H4 (cell line): ENCODE data around the gene ABLIM1. TPM values are rescaled to one million over a fixed set of nuclear protein-coding genes. Genes with fewer than 3 reads are reported as not detected.

Experiments
- DNase-seq: peaks from one replicate; pipeline ENCODE4 v3.0.0-alpha.2; 2015; ENCODE audit warnings: low spot score
- total RNA-seq: library from RNA; depleted of rRNA; stranded (reverse); fragments of >200 nt; shearing (Covaris generic); gene quantifications from 2 replicates; pipeline ENCODE4 v1.2.3, GENCODE V29; 2014

Gene ABLIM1
- total RNA-seq, 1 experiment from 2014 or later: 1.2 TPM

DNA sequence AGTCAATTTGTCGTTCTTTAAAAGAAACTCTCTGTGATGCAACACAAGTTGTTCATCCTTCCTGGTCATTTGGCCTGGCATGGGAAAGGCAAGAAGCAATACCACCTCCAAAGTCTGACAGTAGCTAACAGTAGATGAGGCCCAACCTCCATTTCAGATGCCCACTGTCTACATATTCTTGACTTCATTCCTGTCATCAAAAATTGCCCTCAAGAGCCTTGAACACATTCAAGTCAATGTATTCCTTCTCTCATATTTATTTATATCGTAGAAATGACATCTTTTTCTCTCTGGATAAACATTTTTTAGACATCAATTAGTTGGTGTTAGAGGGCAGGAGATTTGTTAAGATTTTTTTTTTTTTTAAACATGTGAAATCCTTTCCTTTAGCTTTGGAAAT lies 33.7 kb downstream of the ABLIM1 start:
- DNase-seq: no peak

DNA sequence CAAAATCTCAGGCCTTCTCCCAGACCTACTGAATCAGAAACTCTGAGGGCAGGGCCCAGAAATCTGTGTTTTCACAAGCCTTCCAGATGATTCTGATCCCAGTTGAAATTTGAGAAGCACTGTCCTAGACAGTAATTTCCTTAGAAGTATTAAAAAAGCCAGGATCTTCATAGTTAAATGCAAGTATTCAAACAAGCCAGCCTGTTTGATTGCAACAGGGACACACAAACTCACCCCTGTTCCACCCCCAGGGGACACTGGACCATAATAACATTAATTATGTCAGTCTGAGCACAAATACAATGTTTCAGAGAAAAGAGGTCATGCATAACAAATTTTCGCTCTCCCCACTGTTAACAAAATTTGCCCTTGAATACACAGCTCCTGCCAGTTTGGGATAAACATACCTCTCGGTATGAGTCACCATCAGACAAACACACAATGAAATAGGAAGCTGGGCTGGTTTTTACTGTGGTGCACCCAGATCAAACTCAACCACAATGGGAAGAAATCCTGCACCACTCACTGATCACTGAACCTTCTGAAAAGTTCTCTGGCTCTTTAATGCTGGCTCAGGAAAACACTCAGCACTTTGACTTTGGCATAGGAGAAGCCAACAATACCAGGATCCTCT lies 34.3 kb downstream of the ABLIM1 start:
- peak; percentile 95 for DNase-seq

DNA sequence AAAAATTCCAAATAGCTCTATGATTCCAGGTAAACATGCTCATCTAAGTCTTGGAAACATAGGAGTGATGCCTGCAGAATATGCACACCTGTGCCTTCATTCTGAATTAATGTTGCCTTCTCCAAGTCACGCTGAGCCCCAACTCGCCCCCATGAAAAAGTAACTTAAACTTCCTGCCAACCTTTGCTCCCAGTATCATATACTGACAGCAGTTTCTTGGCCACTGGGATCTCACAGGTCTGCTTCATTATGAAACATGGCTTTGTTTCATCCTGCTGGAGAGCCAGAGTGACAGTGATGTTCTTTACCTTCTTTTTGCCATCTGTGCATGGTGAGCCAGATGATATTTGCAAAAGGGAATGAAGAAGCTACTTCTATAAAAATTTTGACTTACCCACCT lies 34.9 kb downstream of the ABLIM1 start:
- no peak for DNase-seq

DNA sequence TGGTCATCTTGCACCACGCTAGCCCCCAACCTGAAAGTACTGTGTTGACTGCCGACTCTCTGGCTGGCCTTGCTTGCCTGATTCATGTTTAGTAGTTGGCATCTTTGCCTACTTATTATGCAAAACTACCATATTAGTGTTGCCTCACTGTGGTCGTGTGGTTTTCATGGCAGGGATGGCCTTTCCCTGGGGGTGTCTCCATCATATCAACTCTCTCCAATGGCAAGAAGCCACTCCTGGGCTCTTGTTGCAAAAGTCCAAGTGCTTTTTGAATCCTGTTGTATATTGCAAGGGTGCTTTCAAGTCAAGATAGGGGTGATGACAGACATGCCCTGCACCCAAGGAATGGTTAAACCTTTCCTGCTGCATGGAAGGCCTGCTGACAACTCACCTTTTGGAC lies 39.4 kb downstream of the ABLIM1 start:
- DNase-seq: peak; percentile 43

DNA sequence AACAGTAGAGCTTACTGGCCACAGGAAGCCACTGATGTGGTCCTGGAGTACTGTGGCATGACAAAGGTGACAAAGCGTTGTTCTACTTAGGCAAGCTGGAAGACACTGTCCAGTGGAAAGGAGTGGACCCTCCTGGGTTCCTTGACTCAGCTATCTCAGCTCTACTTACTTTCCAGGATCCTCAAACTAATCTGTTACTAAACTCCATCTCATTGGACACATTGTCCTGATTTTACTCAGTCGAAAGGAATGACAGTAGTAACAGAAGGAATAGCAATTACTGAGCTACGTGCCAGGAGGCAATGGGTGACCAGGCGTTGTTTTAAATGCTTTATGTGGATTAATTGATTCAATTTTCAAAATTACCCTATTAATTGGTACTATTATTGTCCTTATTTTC lies 41.6 kb downstream of the ABLIM1 start:
- DNase-seq: no peak

DNA sequence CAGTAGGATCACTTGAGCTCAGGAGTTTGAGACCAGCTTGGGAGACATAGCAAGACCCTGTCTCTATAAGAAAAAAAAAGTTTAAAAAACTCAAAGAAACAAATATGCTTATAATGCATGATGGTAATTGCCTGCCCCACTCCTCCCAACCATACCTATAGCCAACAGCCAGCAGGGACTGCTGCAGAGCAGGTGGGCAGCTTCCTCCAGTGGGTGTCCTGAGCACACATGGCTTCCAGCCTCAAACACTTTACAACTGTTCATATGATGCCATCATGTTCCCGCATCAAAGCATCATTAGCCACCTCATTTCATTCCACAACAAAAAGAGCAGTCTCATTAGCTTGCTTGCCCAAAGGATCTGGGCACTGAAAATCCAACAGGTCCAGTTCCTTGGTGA lies 42.0 kb downstream of the ABLIM1 start:
- no peak for DNase-seq

DNA sequence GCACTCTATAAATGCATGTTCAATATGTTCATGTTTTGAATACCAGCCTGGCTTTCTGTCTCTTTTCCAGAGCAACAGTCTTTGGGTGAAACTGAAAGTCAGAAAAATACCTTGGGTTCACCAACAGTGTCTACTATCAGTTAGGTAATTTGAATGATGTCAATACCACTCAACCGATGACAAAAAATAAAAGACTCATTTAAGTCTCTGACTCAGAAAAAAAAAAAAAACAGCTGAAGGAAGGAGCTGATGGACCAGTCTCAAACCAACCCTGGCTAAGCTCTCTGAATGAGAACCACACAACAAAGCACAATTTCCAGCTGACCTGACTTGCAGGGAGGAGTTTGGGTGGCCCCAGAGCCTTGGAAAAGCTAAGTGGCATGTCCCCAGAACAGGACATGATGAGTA lies 42.5 kb downstream of the ABLIM1 start:
- no peak for DNase-seq

DNA sequence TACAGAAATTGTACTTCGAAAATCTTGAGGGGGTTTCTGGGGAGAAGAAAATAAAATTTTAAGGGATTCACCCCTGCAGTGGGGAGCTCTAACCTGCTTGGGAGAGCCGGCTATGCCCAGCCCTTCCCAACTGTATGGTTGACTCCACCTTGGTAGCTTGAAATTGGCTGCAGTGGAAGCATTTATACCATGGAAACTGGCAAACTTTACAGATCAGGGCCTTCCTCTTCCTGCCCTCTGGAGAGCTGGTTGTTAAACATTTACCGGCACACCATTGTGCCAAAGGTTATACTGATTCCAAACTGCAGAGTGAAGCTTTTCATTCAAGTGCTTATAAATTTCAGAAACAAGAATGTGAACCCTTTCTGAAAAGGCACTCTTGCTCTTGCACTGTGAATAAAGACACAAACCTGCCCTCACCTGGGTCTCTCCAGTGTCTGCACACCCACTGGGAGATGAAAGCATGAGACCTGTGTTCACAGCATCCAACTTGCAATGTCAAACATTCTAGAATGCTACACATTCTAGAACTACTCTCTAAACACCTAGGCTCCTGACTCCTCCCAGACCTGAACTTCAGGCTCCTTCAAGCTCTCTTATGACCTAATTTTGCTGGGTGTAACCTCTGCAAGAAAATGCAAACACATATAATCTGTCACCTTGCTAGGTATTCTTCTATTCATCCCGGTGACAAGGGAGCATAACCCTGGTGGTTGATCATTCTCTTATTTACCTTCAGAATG lies 44.7 kb downstream of the ABLIM1 start:
- no peak for DNase-seq

DNA sequence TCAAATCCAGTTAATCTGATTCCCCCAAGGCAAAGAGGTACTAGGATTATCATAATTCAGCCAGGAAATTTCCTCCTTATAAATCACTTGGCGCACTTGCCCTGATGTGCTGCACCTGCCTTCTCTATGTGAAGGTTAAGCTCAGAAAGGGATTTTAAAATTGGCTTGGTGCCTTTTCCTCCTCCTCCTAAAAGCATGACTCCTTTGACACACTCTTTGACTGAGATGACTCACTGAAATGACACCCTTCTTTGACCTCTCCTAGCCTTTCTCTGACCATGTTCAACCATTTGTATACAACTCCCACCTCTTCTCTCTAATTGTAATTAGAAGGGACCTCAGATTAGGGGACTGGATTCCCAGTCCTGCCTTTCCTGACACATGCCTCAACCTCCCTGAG lies 46.5 kb downstream of the ABLIM1 start:
- no peak for DNase-seq

DNA sequence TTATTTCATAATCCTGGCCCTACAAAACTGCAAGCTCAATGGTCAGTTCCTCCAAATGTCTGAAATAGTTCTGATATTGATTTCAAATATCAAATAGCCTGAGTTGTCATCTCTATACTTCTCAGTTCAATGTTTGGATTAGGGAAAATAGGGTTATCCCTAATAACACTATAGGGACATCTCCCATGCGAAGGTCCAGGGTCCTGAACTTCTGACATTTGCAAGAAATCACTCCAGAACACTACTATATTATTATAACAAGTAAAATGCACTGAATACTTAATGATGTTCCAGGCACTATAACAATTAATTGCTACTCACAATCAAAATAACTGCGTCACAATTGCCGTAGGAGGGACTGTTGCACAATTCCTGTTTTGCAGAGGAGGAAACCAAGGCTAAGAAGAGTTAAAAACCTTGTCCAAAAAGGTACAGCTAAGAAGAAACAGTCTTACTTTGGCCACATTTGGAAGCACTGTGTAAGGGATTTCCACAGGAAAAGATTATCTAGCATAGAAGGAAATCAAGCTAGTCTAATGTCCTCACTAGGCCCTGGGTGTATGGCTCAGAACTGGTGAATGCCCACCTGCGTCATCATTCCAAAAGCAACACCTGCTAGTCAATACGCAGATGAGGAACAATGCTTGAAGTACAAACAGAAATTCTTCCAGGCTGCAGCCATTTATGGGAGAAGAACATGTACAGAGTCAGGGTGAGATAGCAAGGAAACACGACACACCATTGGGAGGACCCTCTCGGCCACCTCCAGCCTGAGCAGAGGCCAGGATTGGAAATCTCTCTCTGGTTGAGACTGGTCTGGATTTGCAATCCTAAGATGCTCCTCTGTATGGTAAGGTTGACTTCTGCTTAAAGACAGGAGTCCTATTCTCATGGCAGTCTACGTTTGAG lies 48.3 kb downstream of the ABLIM1 start:
- no peak for DNase-seq

DNA sequence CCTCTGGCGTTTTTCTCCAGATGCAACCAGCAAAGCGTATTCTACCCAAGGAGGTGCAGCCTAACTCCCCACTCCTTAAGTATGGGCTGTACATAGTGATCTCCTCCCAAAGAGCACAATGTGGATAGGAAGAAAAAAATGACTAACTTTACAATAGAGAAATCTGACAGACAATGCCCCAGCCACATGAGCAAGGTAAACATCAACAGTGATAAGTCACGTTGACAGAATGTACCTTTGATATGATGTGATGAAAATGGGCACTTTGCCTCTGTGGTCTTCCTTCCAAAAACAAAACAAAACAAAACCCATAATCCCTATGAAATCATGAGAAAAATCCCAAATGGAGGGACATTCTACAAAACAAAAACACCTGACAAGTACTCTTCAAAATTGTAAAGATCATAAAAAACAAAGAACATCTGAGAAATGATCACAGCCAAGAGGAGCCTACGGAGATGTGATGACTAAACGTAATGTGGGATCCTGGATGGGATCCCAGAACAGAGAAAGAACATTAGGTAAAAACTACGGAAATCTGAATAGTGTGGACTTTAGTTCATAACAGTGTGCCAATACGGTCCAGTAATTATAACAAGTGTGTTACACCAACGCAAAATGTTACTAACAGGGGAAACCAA lies 50.6 kb downstream of the ABLIM1 start:
- DNase-seq: no peak

DNA sequence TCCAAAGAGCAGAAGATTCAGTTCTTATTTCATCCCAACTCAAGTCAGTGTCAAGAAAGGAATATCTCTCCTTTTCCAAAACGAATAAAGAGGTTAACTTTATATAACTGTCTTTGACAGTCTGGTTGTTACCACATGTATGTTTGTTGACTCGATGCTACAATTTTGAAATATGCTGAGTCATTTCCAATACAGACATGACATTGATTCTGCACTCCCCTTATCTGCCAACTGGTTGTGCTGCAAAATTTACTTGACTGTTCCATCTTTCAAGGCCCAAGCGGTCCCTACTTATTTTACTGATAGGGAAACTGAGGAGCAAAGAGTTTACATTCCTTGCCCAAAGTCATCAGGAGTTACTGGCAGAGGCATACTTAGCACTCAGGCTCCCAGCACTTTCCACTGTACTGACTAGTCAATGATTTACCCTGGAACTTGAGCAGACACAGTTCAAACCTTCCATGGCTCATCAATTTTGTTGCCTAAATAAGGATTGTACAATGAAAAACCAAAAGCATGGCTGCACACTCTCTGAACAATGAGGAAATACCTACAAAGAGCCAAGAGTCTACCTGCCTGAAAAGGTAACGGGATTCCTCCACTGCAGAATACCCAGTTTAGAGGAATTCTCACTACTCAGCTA lies 52.8 kb downstream of the ABLIM1 start:
- DNase-seq: no peak

DNA sequence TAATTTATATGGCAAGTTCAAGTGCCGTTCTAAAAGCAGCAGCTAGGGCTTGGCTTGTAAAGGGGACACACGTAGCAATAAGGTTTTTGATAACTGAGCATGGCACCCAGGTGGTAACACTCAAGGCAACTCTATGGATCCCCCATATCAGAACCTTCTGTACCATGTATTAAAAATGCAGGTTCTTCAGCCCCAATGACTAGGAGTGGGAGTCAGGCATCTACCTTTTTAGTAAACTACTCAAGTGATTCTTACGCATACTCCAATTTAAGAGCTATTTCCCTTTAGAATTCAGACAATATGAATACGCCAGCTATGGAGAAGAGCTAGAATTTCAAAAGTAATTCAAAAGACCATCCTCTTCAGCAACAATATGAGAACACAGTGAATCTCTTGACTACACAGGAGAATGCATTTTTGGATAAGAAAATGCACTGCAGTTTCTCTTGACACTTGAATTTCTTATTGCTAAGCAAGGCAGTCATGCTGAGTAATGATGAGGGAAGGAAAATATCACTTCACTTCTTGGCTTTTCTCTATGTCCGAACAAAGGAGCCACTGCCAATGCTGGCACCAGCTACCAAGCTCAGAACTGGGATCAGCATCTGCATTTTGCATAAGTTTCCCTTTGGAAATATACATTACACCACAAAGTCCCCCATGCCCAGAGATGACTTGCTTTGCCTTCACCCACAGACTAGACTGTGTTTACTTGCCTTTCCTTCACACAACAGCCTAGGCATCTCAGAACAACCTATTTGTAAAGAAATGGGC lies 53.5 kb downstream of the ABLIM1 start:
- no peak for DNase-seq

DNA sequence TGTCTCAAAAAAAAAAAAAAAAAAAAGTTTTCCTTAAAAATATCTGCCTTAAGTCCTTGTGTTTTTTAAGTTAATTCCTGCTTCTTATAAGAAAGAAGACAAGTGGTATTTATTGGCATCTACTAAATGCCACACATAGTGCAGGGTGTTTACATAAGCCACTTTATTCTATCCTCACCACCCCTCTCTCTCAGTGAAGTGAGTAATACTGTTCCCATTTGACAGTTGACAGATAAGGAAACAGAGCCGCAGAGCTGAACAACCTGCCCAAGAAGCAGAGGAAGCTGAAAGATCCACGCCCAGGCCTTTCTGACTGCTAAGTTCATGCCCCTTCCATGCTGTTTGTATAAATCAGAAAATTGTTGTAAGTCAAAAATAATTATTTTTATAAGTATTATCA lies 54.1 kb downstream of the ABLIM1 start:
- peak; percentile 16 for DNase-seq

DNA sequence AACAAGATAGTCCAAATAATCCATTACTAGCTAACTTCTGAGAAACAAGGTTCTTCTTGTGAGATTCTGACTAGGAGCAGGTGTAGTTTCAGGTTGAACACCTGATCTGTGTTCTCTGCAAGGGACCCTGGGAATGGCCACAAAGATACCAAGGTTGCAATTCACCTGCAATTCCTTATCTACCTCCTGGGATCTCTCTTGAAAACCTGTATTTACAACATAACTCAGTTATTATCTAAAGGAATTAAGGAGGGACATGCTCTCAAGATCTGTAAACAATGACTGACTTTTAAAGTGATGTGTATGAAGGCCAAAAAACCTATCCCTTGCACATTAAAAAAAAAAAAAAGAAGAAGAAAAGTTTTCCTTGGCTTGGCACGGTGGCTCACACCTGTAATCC lies 54.8 kb downstream of the ABLIM1 start:
- DNase-seq: no peak

DNA sequence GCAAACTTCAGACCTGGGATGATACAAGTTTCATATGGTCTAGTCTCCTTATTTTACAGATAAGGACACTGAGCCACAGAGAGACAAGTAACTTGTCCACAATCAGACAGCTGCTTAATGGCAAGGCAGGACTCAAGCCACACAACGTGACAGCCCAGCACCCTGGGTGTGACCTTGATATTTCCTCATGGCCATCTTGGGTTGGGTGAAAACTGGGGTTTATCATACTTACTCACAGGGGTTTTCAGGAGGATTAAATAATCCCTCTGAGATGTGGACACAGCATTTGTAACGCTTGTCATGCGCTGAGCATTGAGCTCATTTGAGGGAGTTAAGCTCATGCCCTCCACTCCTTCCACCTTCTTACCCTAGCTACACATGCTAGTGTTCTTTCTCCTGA lies 58.0 kb downstream of the ABLIM1 start:
- no peak for DNase-seq

DNA sequence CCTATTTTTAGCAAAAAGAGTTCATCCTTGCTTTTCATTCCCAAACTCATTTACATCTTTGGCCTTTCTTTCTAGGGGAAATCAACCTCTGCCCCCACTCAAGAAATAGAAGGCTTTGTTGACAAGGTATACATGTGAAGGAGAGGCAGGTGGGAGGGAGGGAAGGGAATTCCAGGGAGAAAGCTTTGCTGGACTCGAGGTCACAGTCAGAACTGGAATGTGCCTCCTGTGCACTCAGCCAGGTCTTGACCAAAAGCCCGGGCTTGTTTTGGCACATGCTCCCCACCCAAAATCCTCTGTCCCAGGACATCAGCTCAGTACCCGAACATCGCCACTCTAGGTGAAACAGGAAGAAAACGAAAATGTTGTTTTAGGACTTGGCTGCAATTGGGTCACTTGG lies 61.3 kb downstream of the ABLIM1 start:
- no peak for DNase-seq

DNA sequence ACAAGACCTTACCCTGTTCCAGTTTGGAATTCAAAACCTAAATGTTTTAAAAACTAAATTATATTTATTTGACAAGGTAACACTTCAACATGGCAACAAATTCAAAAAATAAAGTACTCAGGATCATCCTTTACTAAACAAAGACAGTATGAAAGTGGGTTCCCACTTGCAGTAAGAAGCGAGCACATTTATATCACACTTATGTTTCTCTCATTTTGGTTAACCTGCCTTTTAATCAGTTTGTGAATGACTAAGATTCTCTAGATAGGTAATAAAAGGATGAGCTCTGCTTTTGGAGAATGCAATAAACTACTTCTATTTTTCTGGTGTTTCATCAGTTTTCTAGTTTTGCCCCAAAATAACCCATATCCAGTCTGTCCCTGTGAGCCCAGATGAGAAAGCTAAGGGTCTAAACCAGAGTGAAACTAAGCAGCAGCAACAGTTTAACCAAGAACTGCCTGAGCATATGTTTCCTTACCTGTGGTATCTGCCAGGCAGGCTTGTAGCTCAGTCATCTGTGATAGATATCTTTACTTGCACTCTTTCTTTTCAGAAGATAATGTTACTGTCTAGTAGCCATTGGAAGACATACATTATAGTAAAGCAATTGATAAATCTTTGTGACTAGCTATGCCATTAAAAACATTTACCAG lies 64.1 kb downstream of the ABLIM1 start:
- DNase-seq: no peak

DNA sequence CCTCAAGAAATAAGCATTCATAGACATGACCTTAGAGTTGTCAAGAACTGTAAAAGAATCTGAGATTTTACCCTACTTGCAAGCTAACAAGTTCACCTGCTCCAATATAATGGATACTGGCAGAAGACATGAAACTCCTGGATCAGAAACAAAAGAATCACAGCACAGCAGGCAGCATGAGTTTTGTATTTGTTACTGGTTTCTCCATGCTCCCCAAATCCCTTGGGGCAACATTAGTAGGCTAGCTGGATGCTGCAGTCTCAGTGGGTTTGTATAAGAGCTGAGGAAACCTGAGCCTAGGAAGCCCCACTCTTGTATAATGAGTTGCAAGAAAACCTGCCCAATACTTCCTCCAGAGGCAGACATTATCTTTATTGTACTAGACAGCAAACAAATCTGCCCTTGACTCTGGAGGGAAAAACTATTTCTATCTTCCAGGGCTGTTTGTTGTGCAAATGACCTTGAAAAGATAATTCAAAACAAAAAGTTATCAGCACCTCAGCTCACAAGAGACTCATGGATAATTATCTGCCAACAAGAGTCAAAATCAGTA lies 64.8 kb downstream of the ABLIM1 start:
- DNase-seq: no peak

DNA sequence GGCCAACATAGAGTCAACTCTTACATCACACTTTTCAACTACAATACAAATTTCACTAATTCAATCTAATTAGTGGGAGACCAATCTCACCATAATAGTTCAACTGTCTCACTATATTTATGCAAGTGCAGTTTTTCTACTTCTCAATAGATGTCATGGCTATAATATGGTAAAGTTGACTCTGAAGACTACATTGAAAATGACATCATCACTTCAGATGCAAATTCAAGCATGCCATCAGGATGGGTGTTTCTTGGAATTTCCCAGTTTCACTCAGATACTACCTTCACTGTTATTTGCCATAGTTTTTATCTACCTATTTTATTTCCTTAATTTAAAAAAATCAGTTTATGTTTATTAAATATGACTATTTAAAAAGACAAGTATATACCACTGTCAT lies 67.1 kb downstream of the ABLIM1 start:
- DNase-seq: no peak
